Osteocyte (in vitro differentiated cells): ENCODE measurements around the gene SMIM31. TPM values are rescaled to one million over a fixed set of nuclear protein-coding genes. Genes with fewer than 3 reads are reported as not detected.

Experiments
- DNase-seq: peaks from one replicate; pipeline ENCODE4 v3.0.0; 2021; ENCODE audit warnings: mixed read lengths; ENCODE audit not compliant: unreplicated experiment; ENCODE audit errors: extremely low spot score
- H3K27ac Mint-ChIP-seq: one replicate; pipeline ENCODE4 v1.8.0; 2021; ENCODE audit warnings: mild to moderate bottlenecking, mixed read lengths; ENCODE audit not compliant: unreplicated experiment
- H3K27me3 Mint-ChIP-seq: one replicate; pipeline ENCODE4 v1.8.0; 2021; ENCODE audit warnings: mixed read lengths; ENCODE audit not compliant: unreplicated experiment
- H3K36me3 Mint-ChIP-seq: one replicate; pipeline ENCODE4 v1.8.0; 2021; ENCODE audit warnings: mixed read lengths; ENCODE audit not compliant: unreplicated experiment
- H3K4me1 Mint-ChIP-seq: one replicate; pipeline ENCODE4 v1.8.0; 2021; ENCODE audit warnings: mixed read lengths; ENCODE audit not compliant: unreplicated experiment
- H3K4me3 Mint-ChIP-seq: one replicate; pipeline ENCODE4 v1.8.0; 2021; ENCODE audit warnings: mild to moderate bottlenecking, moderate library complexity, mixed read lengths; ENCODE audit not compliant: unreplicated experiment
- H3K9me3 Mint-ChIP-seq: one replicate; pipeline ENCODE4 v1.8.0; 2021; ENCODE audit warnings: mixed read lengths; ENCODE audit not compliant: unreplicated experiment
- long read RNA-seq: library from polyadenylated mRNA; unstranded; transcript quantifications from one replicate; pipeline ENCODE4 v2.0.0, GENCODE V29; 2021
- total RNA-seq: library from RNA; stranded (reverse); gene quantifications from 2 replicates; pipeline ENCODE4 v1.2.1, GENCODE V29; 2021
- TF ChIP-seq, protein P1 (sequence below): fragments of 200-600 bp; sonication (generic); IDR thresholded peaks from 2 replicates; pipeline ENCODE4 v1.5.0; 2021; ENCODE audit warnings: antibody characterized with exemption, mild to moderate bottlenecking, moderate library complexity

SMIM31 gene
- not detected in 2 replicates for total RNA-seq
- long read RNA-seq, result 0 reads

DNA sequence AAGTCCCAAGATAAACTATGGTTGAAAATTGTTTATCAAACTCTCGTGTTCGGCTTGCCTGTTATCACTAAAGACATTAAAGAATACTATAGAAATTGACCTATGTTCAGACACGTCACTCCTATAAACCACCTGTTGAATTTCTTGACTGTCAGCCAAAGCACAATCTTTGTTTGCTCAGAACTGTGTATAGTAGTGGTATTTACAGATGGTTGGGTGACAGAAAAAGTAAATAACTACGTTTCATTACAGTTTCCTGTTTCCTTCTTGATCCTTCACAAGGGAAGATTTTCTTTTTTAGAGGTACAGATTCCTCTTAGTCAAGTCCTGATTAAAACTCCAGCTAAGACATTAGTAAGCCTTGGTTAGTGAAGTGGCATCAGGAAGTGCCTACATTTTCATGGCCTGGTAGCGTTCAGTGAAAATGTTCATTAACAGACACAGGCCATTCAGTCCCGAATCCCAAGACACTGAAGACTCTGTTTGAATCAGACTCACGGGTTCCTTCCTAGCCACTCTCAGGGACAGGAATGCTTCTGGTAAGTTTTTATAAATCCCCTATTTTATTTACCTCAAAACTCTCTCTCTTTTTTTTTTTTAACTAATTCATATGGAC, at the start of gene SMIM31:
Gene SMIM31 (plus strand): TSS at position 259 of the 616 bp plus-strand sequence. CDS start 16,313 bp downstream, outside the sequence.
- Mint-ChIP-seq H3K27me3 (peaks cover 10% of the 10 kb centered on the region), H3K36me3 (no peaks in the 10 kb centered on the region), H3K9me3 (peaks cover 7% of the 10 kb centered on the region), H3K4me3 (no peak within 1 kb of the TSS), H3K27ac (no peak within 1 kb of the TSS), H3K4me1 (no peaks in the 10 kb centered on the region)
- TF ChIP-seq, protein P1, sequence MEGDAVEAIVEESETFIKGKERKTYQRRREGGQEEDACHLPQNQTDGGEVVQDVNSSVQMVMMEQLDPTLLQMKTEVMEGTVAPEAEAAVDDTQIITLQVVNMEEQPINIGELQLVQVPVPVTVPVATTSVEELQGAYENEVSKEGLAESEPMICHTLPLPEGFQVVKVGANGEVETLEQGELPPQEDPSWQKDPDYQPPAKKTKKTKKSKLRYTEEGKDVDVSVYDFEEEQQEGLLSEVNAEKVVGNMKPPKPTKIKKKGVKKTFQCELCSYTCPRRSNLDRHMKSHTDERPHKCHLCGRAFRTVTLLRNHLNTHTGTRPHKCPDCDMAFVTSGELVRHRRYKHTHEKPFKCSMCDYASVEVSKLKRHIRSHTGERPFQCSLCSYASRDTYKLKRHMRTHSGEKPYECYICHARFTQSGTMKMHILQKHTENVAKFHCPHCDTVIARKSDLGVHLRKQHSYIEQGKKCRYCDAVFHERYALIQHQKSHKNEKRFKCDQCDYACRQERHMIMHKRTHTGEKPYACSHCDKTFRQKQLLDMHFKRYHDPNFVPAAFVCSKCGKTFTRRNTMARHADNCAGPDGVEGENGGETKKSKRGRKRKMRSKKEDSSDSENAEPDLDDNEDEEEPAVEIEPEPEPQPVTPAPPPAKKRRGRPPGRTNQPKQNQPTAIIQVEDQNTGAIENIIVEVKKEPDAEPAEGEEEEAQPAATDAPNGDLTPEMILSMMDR, result no peak
- no peak for DNase-seq

DNA sequence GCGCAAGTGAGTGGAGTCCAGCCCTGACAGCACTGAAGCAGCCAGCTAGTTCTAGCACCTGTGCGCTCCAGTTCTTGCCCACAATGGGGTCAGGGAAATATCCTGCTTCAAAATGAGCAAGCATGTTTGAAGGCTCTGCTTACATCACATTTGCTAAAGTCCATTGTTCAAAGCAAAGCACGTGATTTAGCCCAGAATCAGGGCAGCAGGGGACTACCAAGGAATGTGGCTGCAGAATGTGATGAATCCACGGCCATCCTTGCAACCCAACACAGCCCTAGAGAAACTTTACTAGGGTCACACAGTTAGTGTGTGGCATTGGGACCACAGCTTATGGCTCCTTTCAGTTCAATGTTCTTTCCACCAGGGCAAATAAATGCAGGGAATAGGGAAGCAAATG, 47.3 kb upstream of the SMIM31 start:
- TF ChIP-seq, protein P1, result no peak
- Mint-ChIP-seq H3K4me3 (no peak overlapping the region), H3K27ac (no peak overlapping the region), H3K27me3 (peaks cover 7% of the 10 kb centered on the region), H3K9me3 (no peaks in the 10 kb centered on the region), H3K4me1 (no peaks in the 10 kb centered on the region), H3K36me3 (no peaks in the 10 kb centered on the region)
- DNase-seq, result no peak

DNA sequence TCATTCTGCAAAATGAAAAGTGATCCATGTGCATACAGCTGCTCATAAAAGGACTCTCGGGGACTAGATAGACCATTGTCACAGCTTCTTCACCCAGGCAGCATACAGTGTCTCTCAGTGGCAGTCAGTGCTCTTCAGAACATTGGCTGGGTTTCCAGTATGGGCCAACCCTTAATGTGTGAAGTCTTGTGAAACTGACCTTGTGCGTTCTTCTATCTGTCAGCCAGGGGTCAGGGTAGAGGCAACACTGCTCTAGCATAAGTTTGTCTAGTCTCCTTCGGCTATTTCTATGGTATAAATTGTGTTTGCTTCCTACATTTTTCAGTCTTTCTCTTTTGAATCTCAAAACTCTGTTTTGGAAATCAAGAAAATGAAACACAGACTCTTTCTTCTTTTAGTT, 37.0 kb upstream of the SMIM31 start:
- DNase-seq, result no peak
- Mint-ChIP-seq H3K4me1 (no peaks in the 10 kb centered on the region), H3K9me3 (no peaks in the 10 kb centered on the region), H3K36me3 (no peaks in the 10 kb centered on the region), H3K27me3 (peaks cover 11% of the 10 kb centered on the region), H3K27ac (no peak overlapping the region), H3K4me3 (no peak overlapping the region)
- TF ChIP-seq, protein P1, result peak; percentile 22

DNA sequence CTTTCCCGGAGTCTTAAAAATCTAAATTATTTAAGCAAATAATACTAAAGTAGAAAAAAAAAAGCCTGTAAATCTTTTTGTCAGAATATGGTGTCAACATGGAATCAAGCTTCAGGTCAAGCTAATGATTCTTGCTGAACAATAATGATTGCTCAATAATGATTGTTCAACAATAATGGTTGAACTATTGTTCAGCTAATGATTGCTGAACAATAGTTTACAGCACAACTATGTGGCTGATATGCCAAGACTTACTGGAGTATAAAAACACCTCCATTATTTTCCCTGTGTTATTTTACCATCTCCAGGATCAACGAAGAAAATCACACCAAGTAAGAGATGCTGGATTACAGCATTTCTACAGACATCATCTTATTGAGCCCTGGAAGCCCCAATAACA, 35.1 kb upstream of the SMIM31 start:
- Mint-ChIP-seq H3K4me1 (no peaks in the 10 kb centered on the region), H3K36me3 (no peaks in the 10 kb centered on the region), H3K27me3 (peaks cover 13% of the 10 kb centered on the region), H3K4me3 (no peak overlapping the region), H3K9me3 (no peaks in the 10 kb centered on the region), H3K27ac (no peak overlapping the region)
- TF ChIP-seq, protein P1, result no peak
- DNase-seq, result no peak

DNA sequence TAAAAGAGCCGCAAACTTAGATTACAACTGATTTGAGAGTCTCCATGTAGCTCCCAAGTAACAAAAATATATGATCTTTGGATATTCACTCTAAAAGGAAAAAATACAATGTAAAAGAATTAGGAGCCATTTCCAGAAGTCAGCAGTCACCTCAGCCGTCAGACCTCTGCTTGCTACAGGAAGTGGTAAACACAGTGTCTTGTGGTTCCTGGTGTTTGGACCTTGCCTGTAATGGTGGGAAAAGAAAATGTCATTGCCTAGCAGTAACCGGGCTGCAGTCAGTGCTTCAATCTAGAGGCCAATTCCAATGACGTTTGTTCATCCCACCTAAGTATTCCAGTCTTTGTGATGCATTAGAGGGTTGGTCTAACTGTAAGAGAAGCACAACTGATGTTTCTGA, 28.9 kb upstream of the SMIM31 start:
- no peaks in the 10 kb centered on the region for H3K36me3 Mint-ChIP-seq
- DNase-seq, result no peak

More for the DNA sequence above, 28.9 kb upstream of the SMIM31 start:
- Mint-ChIP-seq H3K27me3 (peaks cover 8% of the 10 kb centered on the region), H3K4me1 (no peaks in the 10 kb centered on the region), H3K27ac (no peak overlapping the region), H3K9me3 (no peaks in the 10 kb centered on the region), H3K4me3 (no peak overlapping the region)
- TF ChIP-seq, protein P1, result no peak
